UCSD-AML1 (cell line): ENCODE results near the gene DYSF.
A peak's percentile ranks its signal among the peaks of the same experiment; 100 is the strongest.

Experiments used
- DNase-seq: peaks from one replicate; lab custom pipeline; 2025; ENCODE audit not compliant: unreplicated experiment; lab: John Stamatoyannopoulos, UW

Gene DYSF

DNA sequence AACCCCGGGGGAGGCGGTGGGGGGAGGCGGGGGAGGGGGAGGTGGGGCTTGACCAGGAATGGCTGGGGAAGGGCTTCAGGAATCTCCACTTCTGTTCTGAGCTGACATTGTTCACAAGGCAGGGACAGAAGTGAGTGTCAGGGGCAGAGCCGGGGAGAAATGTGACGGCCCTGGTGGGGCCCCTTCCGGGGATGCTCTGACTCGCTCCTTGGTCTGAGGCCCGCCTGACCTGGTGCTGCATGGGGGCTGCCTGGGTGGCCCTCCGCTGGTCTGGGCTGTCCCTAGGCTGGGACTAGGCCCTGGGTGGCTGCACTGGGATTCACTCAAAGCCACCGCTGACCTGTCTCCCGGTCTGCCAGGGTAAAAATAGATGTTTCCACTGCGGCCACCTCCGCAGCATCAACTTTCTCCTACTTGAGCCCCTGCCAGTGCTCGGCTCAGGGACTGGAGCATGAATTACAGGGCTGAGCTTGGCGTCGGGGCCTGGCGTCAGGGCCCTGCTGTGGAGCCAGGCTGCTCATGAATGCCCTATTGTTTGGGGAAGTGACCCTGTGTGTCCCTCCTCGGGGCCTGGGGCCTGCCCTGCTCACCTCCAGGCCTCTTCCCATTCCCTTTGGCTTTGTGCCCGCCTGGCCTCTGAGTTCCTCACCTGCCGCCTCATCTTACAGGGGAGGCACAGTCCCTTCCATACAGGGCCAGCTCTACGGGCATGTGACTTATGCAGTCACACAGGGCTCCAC, 247.5 kb downstream of the DYSF start:
- no peak for DNase-seq

GRCh38 chr2:71702071-71702970, 249.0 kb downstream of the DYSF start:
- DNase-seq: no peak

DNA sequence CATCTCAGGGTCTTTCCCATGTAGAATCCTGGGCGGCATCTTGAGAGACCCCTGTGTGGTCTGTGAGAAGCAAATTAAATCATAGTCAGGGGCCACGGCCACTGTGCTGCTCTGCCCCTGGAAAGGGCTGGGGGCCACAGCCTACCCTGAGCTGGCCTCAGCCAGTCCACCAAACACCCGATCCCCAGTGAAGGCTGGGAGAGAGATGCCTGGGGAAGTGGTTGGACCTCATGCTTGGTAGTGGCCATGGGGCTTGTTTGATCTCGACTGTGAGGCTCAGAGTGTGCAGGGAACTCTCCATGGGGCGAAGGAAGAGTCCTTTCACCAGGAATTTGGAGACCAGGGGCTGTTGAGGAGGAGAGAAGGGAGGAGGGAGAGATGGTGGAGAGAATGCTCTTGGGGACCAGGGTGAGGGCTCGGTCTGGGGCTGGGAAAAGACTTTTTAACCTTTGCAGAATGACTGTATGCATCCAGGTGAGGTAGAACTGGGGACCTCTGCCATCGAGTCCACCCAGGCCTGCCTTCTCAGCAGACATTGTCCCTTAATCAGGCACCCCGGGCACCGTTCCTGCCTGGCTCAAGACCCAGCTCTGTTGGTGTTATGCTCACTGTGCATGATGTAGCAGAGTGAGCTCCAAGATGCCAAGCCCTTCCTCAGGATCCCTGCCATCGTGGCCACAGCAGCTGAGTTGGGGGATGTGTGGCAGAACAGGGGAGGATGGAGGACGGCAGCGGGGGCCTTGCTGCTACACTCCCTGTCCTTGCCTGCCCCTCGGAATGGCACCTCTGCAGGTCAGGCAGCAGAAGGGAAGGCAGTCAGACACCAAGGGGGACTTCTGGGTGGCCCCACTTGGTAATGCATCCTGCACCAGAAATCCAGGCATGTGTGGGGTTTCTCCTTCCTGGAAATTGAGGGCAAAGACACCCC, 249.9 kb downstream of the DYSF start:
- DNase-seq: no peak

- DNase-seq: no peak
Observed at GRCh38 chr2:71704131-71704561, 250.8 kb downstream of the DYSF start.

DNA sequence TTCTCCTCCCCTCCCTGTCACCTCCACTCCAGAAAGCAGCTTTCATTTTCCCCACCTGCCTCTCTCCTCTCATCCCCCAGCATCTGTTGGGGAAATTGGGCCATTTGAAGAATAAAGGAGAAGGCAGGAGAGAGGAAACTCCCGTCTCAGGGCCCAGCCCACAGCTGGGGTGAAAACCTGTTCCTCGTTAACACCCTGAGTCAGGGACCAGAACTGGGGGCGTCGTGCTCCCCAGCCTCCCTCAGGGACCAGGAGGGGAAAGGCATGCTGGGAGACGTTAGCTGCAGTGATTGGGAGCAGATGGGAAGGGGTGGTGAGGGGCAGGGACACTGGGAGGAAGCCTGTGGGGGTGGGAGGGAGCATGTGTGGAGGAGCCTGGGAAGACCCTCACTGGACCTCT, 251.3 kb downstream of the DYSF start:
- no peak for DNase-seq

- DNase-seq: no peak
Observed at GRCh38 chr2:71705171-71705960, 252.0 kb downstream of the DYSF start.

- DNase-seq: no peak
Observed at GRCh38 chr2:71706121-71706520, 252.8 kb downstream of the DYSF start.

DNA sequence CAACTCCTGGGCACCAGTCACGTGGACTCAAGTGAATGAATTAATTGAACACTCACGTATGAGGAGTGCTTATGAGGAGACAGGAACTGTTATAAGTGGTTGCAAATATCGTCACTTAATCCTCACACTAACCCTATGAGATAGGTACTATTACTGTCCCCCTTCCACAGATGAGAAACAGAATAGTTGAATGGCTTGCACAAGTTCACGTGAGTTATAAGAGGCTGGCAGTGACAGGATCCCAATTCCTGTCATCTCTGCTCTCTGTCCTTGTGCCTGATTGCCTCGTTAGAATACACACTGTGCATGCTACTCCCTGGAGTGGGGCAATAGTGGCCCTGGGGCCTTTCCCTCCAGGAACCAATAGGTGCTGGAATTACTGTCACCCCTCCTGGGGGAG, 253.5 kb downstream of the DYSF start:
- no peak for DNase-seq

DNA sequence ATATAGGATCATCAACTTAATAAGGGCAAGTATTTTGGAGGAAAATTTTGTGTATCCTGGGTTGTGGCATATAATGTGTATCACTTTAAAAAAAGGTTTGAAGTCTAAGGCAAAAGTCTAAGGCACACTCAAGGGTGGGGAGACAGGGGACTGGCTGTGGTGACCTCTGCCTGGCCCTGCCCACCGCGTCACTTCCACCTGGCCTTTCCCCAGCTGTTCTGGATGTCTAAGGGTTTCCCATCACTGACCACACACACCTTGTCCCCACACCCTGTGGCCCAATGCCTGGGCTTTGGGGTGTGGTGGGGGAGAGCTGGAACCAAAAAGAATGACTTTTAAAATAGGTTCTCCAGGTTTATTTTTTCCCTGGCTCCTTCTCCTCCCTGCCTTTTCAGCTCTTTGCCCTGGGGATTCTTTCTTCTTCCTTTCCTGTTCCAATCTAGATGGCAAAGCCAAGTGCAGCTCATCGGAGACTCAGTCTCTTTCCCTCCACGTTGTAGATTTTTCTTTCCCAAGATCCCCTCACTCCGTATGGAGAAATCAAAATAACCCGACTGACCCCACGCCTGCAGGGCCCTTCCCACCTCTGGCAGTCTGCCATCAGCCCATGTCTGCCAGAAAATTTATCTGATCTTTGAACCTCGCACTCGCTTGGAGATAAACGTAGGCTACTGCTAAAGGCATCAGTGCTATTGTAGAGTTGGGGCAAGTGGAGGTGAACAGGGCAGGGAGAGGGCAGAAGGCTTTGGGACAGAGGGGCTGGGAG, 257.2 kb downstream of the DYSF start:
- no peak for DNase-seq

DNA sequence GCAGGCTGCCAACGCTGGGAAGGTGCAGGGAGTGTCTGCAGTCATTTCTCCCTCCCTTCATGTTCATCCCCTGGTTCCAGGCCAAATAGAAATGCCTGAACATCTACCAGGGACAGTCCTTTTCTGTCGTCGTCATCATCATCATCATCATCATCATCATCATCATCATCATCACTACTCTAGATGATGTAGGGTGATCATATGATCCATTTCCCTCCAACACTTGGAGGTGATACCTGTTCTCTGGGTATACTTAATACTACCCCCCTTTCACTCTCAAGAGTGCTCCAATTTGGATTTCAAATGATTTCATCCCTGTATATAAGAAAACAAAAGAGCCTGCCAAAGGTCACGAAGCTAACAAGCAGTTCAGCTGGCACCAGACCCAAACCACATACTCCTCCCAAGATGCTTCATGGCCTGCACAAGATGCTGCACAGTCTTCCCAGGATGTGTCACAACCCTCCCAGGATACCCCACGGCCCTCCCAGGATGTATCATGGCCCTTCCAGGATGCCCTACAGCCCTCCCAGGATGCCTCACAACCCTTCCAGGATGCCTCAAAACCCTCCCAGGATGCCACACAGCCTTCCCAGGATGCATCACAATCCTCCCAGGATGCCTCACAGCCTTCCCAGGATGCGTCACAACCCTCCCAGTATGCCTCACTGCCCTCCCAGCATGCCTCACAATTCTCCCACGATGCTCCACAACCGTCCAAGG, 257.9 kb downstream of the DYSF start:
- peak; percentile 18 for DNase-seq

DNA sequence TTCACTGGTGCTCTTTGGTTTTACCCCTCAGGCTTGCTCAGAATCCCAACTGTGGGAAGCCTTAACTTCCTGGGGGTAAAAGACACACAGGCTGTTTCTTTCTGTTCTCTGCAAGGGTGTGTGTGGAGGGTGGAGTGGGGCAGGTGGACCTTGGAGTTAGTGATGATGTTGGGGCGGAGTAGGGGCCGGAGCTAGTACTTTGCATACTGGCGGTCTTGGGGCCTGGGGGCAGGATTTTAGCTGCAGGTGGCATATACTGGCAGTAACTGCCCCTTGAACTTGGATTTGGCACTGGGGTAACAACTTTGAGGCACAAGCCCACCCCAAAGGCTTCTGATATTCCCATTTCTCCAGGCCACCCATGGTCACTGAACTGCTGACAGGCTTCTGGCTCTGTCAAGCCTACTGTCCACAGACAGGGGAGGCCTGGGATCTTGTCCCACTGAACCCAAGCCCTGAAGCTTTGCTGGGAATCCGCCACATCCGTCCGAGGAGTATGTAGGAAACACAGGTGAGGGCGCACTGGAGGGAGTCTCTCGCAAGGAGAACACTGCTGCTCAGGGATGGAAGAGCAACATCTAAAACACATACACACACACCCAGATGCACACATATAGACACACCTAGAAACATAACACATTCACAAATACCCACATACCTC, 258.9 kb downstream of the DYSF start:
- no peak for DNase-seq

GRCh38 chr2:71713581-71714580, 260.5 kb downstream of the DYSF start:
- DNase-seq: no peak

- no peak for DNase-seq
Observed at GRCh38 chr2:71714601-71715240, 261.4 kb downstream of the DYSF start.

DNA sequence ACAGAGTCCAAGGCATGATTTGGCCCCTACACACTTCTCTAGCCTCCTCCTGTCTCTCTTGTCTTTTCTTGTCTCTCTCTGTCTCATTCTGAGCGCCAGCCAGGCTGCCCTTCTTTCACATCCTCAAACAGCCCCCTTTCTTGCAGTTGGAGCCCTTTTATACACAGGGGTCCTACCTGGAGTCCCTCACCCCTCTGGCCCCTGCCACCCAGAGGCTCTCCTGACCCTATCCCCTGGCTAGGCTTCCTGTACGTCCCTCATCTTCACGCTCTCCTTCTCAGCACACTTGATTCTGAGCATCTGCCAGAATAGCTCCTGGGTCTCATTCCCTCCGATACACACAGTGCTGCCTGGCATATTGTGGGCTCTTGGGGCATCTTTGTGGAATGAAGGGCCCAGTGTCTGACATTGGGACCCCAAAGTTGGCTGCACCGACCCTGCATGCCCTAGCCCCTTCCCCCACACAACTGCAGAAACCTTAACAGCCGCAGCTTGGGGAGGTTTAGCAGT, 261.9 kb downstream of the DYSF start:
- DNase-seq: no peak

DNA sequence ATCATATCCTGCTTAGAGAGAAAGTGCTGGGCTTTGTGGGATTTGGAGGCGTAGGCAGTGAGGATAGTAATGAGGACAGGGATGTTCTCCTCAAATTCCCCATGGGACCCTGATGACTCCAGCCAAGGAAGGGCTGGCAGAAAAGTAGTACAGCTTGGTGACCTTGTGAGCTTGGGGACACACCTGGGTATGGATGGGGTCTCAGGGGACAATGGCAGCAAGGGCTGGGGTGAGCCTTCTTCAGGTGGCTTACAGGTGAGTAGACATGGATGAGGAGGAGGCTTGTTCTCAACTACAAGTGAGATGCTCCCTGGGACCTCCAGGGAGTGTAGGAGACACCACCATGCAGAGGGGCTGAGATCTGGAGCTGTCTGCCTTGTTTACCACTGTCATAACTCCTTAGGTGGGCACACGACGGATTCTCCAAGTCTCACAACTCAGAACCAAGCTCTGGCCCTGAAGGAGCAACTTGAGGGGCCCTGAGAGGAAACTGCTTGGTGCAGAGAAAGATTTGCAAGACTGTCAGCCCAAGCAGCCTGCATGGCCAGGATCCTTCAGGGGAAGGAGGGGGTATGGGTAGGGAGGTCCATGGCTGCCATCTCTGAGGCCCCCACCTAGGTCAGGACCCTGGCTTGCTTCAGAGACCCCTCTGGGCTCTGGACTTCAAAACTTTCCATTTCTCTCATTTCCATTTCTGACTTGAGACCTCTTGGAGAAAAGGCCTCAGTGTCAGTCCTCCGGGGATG, 262.8 kb downstream of the DYSF start:
- DNase-seq: no peak
